Endothelial cell (in vitro differentiated cells): ENCODE results near the gene ADIPOR2. TPM values are rescaled to one million over a fixed set of nuclear protein-coding genes. Genes with fewer than 3 reads are reported as not detected.

Source experiments
- DNase-seq: peaks from one replicate; pipeline ENCODE4 v3.0.0; 2021; ENCODE audit warnings: low spot score
- H3K27ac Mint-ChIP-seq: one replicate; pipeline ENCODE4 v1.8.0; 2021; ENCODE audit warnings: mixed read lengths, inconsistent platforms; ENCODE audit not compliant: unreplicated experiment
- H3K27me3 Mint-ChIP-seq: one replicate; pipeline ENCODE4 v1.8.0; 2021; ENCODE audit warnings: mild to moderate bottlenecking, moderate library complexity, mixed read lengths, inconsistent platforms; ENCODE audit not compliant: unreplicated experiment
- H3K36me3 Mint-ChIP-seq: one replicate; pipeline ENCODE4 v1.8.0; 2021; ENCODE audit warnings: mild to moderate bottlenecking, low read depth, mixed read lengths, inconsistent platforms; ENCODE audit not compliant: unreplicated experiment
- H3K4me1 Mint-ChIP-seq: one replicate; pipeline ENCODE4 v1.8.0; 2021; ENCODE audit warnings: mild to moderate bottlenecking, mixed read lengths, inconsistent platforms; ENCODE audit not compliant: unreplicated experiment
- H3K4me3 Mint-ChIP-seq: one replicate; pipeline ENCODE4 v1.8.0; 2021; ENCODE audit warnings: mild to moderate bottlenecking, mixed read lengths, inconsistent platforms; ENCODE audit not compliant: unreplicated experiment
- H3K9me3 Mint-ChIP-seq: one replicate; pipeline ENCODE4 v1.8.0; 2021; ENCODE audit warnings: mixed read lengths, inconsistent platforms; ENCODE audit not compliant: unreplicated experiment
- total RNA-seq: library from RNA; stranded (reverse); fragmentation: NEBNext Ultra II Directional; extraction: Animal tissue kit (Norgen Biotek cat#: 25700); gene quantifications from one replicate; pipeline ENCODE4 v1.2.1, GENCODE V29; 2021; ENCODE audit not compliant: unreplicated experiment
- TF ChIP-seq, protein P1 (sequence below): fragments of 200-600 bp; sonication (generic); IDR thresholded peaks from one replicate; pipeline ENCODE4 v1.5.0; 2021; ENCODE audit warnings: antibody characterized with exemption; ENCODE audit not compliant: unreplicated experiment

ADIPOR2 gene
- total RNA-seq, 1 donor from 2014 or later = 41.8 TPM

DNA sequence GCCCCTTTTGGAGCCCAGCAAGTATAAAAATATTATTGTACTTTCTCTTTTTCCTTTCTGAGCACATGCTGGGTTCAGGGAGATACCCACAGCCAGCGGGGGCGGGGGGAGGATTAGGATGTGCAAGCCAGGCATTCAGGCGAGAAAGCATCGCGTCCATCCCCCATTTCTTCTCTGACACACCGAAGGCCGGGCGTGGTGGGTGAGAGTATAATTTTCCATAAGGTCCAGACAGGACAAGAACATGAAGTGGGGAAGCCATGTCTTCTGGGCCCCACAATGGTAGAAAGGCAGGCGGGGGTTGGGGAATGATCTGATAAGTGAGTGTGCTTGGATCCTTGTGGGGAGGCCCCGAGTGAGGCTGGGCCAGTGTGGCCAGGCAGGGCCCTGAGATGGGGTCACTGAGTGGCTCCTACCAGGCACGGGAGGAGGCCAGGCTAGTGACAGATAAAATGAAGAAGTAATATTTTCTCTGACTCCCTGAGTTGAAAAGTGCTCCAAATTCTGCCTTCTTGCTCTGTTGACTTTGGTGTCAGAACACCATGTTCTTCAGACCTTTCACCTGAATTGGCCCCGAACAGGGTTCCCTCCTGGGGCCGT, 118.8 kb downstream of the ADIPOR2 start:
- TF ChIP-seq, protein P1, sequence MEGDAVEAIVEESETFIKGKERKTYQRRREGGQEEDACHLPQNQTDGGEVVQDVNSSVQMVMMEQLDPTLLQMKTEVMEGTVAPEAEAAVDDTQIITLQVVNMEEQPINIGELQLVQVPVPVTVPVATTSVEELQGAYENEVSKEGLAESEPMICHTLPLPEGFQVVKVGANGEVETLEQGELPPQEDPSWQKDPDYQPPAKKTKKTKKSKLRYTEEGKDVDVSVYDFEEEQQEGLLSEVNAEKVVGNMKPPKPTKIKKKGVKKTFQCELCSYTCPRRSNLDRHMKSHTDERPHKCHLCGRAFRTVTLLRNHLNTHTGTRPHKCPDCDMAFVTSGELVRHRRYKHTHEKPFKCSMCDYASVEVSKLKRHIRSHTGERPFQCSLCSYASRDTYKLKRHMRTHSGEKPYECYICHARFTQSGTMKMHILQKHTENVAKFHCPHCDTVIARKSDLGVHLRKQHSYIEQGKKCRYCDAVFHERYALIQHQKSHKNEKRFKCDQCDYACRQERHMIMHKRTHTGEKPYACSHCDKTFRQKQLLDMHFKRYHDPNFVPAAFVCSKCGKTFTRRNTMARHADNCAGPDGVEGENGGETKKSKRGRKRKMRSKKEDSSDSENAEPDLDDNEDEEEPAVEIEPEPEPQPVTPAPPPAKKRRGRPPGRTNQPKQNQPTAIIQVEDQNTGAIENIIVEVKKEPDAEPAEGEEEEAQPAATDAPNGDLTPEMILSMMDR = no peak
- no peaks in the 10 kb centered on the region for H3K4me1 Mint-ChIP-seq
- H3K27ac Mint-ChIP-seq = no peak overlapping the region
- no peaks in the 10 kb centered on the region for H3K9me3 Mint-ChIP-seq
- no peak for DNase-seq
- no peaks in the 10 kb centered on the region for H3K36me3 Mint-ChIP-seq
- no peak overlapping the region for H3K4me3 Mint-ChIP-seq
- peaks cover 5% of the 10 kb centered on the region for H3K27me3 Mint-ChIP-seq

DNA sequence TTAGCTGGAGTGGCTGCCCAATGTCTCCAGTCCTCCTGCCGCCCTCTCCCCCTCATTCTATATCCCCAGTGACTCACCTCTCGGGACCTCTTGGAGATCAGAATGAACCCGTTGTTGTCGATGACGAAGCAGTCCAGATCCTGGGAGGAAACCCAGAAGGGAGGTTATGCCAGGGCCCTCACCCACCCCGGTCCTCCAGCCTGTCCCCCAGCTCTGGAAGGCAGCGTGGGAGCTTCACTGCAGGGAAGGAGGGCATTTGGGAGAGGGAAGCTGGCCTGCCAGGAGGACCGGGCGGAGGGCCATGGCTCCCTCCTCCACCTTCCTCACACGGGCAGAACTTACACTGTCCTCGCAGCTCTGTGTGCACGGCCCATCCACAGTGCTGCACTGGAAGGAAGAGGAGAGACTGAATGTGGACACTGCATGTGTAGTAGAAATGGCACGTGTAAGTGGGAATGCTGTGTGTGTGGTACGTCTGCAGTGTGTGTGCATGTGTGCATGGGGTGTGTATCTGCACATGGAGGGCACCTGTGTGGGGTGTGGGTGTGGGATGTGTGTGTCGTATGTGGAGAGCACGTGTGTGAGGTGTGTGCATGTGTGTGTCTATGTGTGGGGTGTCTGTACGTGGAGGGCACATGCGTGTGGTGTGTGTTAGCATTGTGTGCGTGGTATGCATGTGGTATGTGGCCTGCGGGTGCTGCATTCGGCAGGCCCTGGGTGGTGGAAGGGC, 119.5 kb downstream of the ADIPOR2 start:
- TF ChIP-seq, protein P1 = no peak
- Mint-ChIP-seq H3K27ac (peak overlapping the region; percentile 27), H3K27me3 (peaks cover 2% of the 10 kb centered on the region), H3K4me1 (no peaks in the 10 kb centered on the region), H3K9me3 (no peaks in the 10 kb centered on the region), H3K36me3 (no peaks in the 10 kb centered on the region), H3K4me3 (no peak overlapping the region)
- DNase-seq = no peak

DNA sequence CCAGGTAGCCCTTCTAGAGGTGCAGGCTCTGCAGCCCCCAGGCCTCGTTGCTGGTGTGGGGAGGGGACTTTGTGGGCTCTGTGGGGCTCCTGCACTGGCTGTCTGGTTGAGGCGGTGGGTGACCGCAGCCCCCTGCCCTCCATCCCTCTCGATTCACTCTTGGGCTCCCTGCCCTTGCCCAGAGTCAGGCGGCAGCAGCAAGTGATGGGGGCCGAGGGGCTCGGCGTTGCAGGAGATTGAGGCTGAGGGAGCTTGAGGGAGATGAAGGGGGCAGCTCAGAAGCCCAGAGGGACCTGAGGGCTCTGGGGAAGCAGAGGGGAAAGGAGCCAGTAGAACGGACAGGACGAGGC, 120.0 kb downstream of the ADIPOR2 start:
- no peak overlapping the region for H3K4me3 Mint-ChIP-seq
- no peak overlapping the region for H3K27ac Mint-ChIP-seq
- TF ChIP-seq, protein P1 = no peak
- H3K9me3 Mint-ChIP-seq = no peaks in the 10 kb centered on the region
- H3K27me3 Mint-ChIP-seq = peaks cover 2% of the 10 kb centered on the region
- H3K4me1 Mint-ChIP-seq = no peaks in the 10 kb centered on the region
- DNase-seq = no peak
- no peaks in the 10 kb centered on the region for H3K36me3 Mint-ChIP-seq

DNA sequence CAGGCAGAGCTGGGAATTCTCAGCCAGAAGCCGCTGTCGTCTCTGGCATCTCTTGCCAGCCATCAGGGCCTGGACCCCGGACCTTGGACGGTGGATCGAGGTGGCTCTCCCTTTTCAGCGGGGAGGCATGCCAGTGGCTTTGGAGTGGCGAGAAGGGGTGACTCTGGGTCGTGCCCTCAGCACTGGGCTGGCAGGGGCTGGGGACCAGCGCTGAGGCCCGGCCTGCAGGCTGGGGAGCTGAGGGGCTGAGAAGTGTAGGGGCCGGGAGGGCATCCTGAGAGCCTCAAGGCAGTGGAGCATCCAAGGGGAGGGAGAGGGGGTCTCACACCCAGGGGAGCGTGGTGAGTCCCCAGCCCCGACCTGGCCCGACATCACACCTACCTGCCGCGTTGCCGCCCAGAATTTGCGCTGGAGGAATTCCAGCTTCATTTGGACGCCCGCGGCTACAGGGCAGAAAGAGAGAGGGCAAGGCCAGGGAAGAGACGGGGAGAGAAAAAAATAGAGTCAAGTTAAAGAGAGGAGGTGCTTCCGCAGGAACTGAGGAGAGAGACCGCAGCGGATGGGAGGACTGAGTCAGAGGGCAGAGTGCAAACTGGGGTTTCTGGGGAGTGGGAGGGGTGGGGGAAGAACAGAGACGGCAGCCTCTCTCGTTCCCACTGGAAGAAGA, 120.5 kb downstream of the ADIPOR2 start:
- DNase-seq = no peak
- Mint-ChIP-seq H3K4me1 (peaks cover 2% of the 10 kb centered on the region), H3K27me3 (peaks cover 2% of the 10 kb centered on the region), H3K27ac (no peak overlapping the region), H3K36me3 (no peaks in the 10 kb centered on the region), H3K4me3 (no peak overlapping the region), H3K9me3 (no peaks in the 10 kb centered on the region)
- TF ChIP-seq, protein P1 = no peak

DNA sequence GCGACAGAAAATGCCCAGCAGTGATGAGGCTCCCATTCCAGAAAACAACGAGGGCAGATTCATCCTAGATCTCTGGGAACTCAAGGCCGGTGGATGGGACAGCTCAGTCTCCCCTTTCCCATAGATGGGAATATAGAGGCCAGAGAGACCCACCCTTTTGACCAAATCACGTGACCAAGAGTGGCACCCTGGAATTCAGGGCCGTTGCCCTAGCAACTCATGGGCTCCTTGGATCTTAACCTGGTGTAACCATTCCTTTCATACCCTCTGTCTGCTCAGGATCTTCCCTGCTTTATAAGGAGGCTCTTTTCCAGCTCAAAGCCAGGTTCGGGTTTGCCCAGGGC, 121.0 kb downstream of the ADIPOR2 start:
- Mint-ChIP-seq H3K4me1 (peaks cover 5% of the 10 kb centered on the region), H3K9me3 (no peaks in the 10 kb centered on the region), H3K27me3 (peaks cover 3% of the 10 kb centered on the region), H3K27ac (no peak overlapping the region), H3K4me3 (no peak overlapping the region), H3K36me3 (no peaks in the 10 kb centered on the region)
- TF ChIP-seq, protein P1 = no peak
- no peak for DNase-seq
